ENCODE results near the gene STK40. TPM values are rescaled to one million over a fixed set of nuclear protein-coding genes. Genes with fewer than 3 reads are reported as not detected.
A peak's percentile ranks its signal among the peaks of the same experiment; 100 is the strongest.

STK40 gene
- total and polyA plus RNA-seq, 9 of the 15 experiments (the other 6 are each of a cell fraction or from before 2014, with no cell fraction given) = 0.69 to 94.3 (median 39.1) TPM

GRCh38 chr1:36400825-36401601 lies 15.3 kb upstream of the STK40 start (continued):
- peak in 1 of 2 experiments; percentile 86; a peak in 3 of 4 replicates for TF ChIP-seq TRIM24 (IDR thresholded peaks at IDR 0.05)
- peak in 1 of 2 experiments; percentile 88; a peak in 2 of 4 replicates for TF ChIP-seq UBTF (IDR thresholded peaks at IDR 0.05; ENCODE audit: borderline replicate concordance in 1 of 2, low read depth in 2 of 2, low read length in 2 of 2)
- TF ChIP-seq ELF1 (tag; IDR thresholded peaks at IDR 0.05) = peak; percentile 91
- TF ChIP-seq, protein P1, sequence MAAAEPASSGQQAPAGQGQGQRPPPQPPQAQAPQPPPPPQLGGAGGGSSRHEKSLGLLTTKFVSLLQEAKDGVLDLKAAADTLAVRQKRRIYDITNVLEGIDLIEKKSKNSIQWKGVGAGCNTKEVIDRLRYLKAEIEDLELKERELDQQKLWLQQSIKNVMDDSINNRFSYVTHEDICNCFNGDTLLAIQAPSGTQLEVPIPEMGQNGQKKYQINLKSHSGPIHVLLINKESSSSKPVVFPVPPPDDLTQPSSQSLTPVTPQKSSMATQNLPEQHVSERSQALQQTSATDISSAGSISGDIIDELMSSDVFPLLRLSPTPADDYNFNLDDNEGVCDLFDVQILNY (CRISPR knock-in tag; IDR thresholded peaks at IDR 0.05) = no peak
- TF ChIP-seq PURB (CRISPR knock-in tag; IDR thresholded peaks at IDR 0.05; ENCODE audit: low read depth) = no peak
- no peak for TF ChIP-seq CAMTA2 (CRISPR knock-in tag; conservative IDR thresholded peaks at IDR 0.05)
- TF ChIP-seq, protein P2, sequence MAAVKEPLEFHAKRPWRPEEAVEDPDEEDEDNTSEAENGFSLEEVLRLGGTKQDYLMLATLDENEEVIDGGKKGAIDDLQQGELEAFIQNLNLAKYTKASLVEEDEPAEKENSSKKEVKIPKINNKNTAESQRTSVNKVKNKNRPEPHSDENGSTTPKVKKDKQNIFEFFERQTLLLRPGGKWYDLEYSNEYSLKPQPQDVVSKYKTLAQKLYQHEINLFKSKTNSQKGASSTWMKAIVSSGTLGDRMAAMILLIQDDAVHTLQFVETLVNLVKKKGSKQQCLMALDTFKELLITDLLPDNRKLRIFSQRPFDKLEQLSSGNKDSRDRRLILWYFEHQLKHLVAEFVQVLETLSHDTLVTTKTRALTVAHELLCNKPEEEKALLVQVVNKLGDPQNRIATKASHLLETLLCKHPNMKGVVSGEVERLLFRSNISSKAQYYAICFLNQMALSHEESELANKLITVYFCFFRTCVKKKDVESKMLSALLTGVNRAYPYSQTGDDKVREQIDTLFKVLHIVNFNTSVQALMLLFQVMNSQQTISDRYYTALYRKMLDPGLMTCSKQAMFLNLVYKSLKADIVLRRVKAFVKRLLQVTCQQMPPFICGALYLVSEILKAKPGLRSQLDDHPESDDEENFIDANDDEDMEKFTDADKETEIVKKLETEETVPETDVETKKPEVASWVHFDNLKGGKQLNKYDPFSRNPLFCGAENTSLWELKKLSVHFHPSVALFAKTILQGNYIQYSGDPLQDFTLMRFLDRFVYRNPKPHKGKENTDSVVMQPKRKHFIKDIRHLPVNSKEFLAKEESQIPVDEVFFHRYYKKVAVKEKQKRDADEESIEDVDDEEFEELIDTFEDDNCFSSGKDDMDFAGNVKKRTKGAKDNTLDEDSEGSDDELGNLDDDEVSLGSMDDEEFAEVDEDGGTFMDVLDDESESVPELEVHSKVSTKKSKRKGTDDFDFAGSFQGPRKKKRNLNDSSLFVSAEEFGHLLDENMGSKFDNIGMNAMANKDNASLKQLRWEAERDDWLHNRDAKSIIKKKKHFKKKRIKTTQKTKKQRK (IDR thresholded peaks at IDR 0.05; ENCODE audit: borderline replicate concordance, low read depth, low read length) = no peak
- peak; percentile 32; the same call in 1 of the 2 replicates for TF ChIP-seq CBX5 (IDR thresholded peaks at IDR 0.05; ENCODE audit: borderline replicate concordance, low read depth)
- TF ChIP-seq CREB5 (CRISPR knock-in tag; IDR thresholded peaks at IDR 0.05) = no peak
- peak; percentile 59; the same call in 1 of the 2 replicates for TF ChIP-seq TRIM28 (IDR thresholded peaks at IDR 0.05)
- no peak for TF ChIP-seq ZNF511 (CRISPR knock-in tag; IDR thresholded peaks at IDR 0.05)
- no peak for TF ChIP-seq ZNF282 (CRISPR knock-in tag; IDR thresholded peaks at IDR 0.05)
- peak; percentile 96 for TF ChIP-seq POLR2A (conservative IDR thresholded peaks at IDR 0.05)
- TF ChIP-seq CXXC5 (CRISPR knock-in tag; IDR thresholded peaks at IDR 0.05) = 0 out of 2 replicates have a peak, but pooled peaks have one; percentile 15
- peak; percentile 69; the same call in 1 of the 2 replicates for TF ChIP-seq NFIC (IDR thresholded peaks at IDR 0.05)
- TF ChIP-seq POLR3G (IDR thresholded peaks at IDR 0.05; ENCODE audit: extremely low read depth, insufficient read length, insufficient replicate concordance) = no peak
- peak; percentile 72; the same call in 1 of the 2 replicates for TF ChIP-seq HDAC2 (IDR thresholded peaks at IDR 0.05)
- TF ChIP-seq ZC3H11A (IDR thresholded peaks at IDR 0.05; ENCODE audit: low read depth, low read length) = 0 out of 2 replicates have a peak, but pooled peaks have one; percentile 51
- TF ChIP-seq STAT5A (IDR thresholded peaks at IDR 0.05; ENCODE audit: borderline replicate concordance, low read length) = no peak
- TF ChIP-seq FOSL1 (tag; conservative IDR thresholded peaks at IDR 0.05) = 0 out of 2 replicates have a peak, but pooled peaks have one; percentile 14
